Common myeloid progenitor, CD34-positive (primary cell): Measurements from ENCODE around the gene ZFP1.
"Not testable (repeated sequence)": the region's sequence is repeated elsewhere in the genome, so short reads cannot be mapped to it uniquely, and the experiment has no call there.

Source experiments
- CTCF ChIA-PET: fragments of 350-600 bp; sonication (Branson Sonifier 250); formaldehyde crosslinking; loops from one replicate; lab custom pipeline; 2021; ENCODE audit warnings: antibody characterized with exemption; lab: Charles Lee
- POLR2A ChIA-PET: fragments of 350-600 bp; sonication (Branson Sonifier 250); formaldehyde crosslinking; loops from one replicate; lab custom pipeline; 2021; ENCODE audit warnings: antibody characterized with exemption; lab: Charles Lee
- DNase-seq, 3 donors: peaks; one replicate each; pipeline versions ENCODE4 v3.0.0 to v3.0.0-alpha.2; 2013
- H3K27ac ChIP-seq, 2 experiments: 1 replicate in 1 of 2; 2 replicates in 1 of 2; pipeline ENCODE4 v1.7.0; 2013; ENCODE audit warnings: inconsistent platforms in 2 of 2, low read length in 2 of 2, mild to moderate bottlenecking in 2 of 2, low read depth in 1 of 2, moderate library complexity in 1 of 2; ENCODE audit not compliant: severe bottlenecking in 2 of 2, insufficient read depth in 1 of 2, poor library complexity in 1 of 2
- H3K27me3 ChIP-seq, 5 experiments: replicated peaks in 2 of 5; 1 replicate in 3 of 5; 2 replicates in 2 of 5; pipeline versions ENCODE4 v1.6.1 to v1.7.0; 2013; ENCODE audit warnings: low read length in 4 of 5, mild to moderate bottlenecking in 2 of 5, moderate library complexity in 2 of 5, inconsistent platforms in 1 of 5; ENCODE audit not compliant: insufficient read depth in 5 of 5, control insufficient read depth in 4 of 5
- H3K36me3 ChIP-seq, 4 experiments: 1 replicate in 2 of 4; 2 replicates in 2 of 4; pipeline versions ENCODE4 v1.6.1 to v1.7.0; 2013; ENCODE audit warnings: low read length in 3 of 4, control low read depth in 1 of 4, mild to moderate bottlenecking in 1 of 4; ENCODE audit not compliant: control insufficient read depth in 4 of 4, insufficient read depth in 4 of 4
- H3K4me1 ChIP-seq, 4 experiments: 1 replicate in 3 of 4; 2 replicates in 1 of 4; pipeline versions ENCODE4 v1.6.1 to v1.7.1; 2013; ENCODE audit warnings: low read length in 3 of 4, mild to moderate bottlenecking in 3 of 4, control low read depth in 1 of 4, inconsistent platforms in 1 of 4, moderate library complexity in 1 of 4; ENCODE audit not compliant: control insufficient read depth in 4 of 4, insufficient read depth in 4 of 4; ENCODE audit errors: control extremely low read depth in 1 of 4
- H3K4me3 ChIP-seq, 7 experiments: 1 replicate in 4 of 7; 2 replicates in 3 of 7; pipeline versions ENCODE4 v1.5.1 to v1.7.0; 2013; ENCODE audit warnings: mild to moderate bottlenecking in 7 of 7, low read length in 6 of 7, moderate library complexity in 6 of 7, inconsistent platforms in 2 of 7, low read depth in 2 of 7, control low read depth in 1 of 7; ENCODE audit not compliant: insufficient read depth in 4 of 7, control insufficient read depth in 1 of 7; ENCODE audit errors: extremely low read depth in 1 of 7
- H3K9me3 ChIP-seq, 5 experiments: 1 replicate in 4 of 5; 2 replicates in 1 of 5; pipeline versions ENCODE4 v1.6.1 to v1.7.1; 2013; ENCODE audit warnings: low read length in 4 of 5, mild to moderate bottlenecking in 2 of 5, inconsistent platforms in 1 of 5, low read depth in 1 of 5, moderate library complexity in 1 of 5; ENCODE audit not compliant: control insufficient read depth in 4 of 5, insufficient read depth in 2 of 5; ENCODE audit errors: control extremely low read depth in 1 of 5
- WGBS: methylation state at CpG from one replicate; pipeline ENCODE4 v1.1.5; 2013; ENCODE audit not compliant: insufficient coverage; 5-methylcytosine and 5-hydroxymethylcytosine counted together

ZFP1 gene

DNA sequence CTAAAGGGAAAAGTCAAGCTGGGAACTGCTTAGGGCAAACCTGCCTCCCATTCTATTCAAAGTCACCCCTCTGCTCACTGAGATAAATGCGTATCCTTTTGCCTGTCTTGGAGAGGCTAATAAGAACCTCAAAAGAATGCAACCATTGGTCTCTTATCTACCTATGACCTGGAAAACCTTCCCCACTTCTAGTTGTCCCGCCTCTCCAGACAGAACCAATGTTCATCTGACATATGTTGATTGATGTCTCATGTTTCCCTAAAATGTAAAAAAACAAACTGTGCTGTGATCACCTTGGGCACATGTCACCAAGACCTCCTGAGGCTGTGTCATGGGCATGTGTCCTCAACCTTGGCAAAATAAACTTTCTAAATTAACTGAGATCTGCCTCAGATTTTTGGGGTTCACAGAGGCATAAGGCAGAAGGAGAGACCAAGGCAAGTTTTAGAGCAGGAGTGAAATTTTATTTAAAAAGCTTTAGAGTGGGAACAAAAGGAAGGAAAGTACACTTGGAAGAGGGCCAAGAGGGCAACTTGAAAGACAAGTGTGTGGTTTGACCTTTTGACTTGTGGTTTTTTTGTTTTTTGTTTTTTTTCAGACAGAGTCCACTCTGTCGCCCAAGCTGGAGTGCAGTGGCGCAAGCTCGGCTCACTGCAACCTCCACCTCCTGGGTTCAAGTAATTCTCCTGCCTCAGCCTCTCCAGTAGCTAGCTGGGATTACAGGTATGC is 18.7 kb upstream of the ZFP1 start:
- peaks cover 0 to 14% (median 0%) of the 10 kb centered on the region in 5 experiments for H3K9me3 ChIP-seq
- H3K27ac ChIP-seq, H3K36me3 ChIP-seq, POLR2A ChIA-PET, H3K27me3 ChIP-seq: not testable (repeated sequence)
- H3K4me3 ChIP-seq: peak overlapping the region in 1 of 7 experiments; percentile 38
- CTCF ChIA-PET: interaction anchor here (1.1 to 1.9 kb wide), 4 partner anchors 17 to 267 kb away, joined by 4 to 7 read pairs (median 4); partner anchors contain the start of gene ZNRF1
- 48% methylated on average over 5 of the region's 5 CpGs for WGBS
- DNase-seq: peak in 2 of 3 donors; percentile 51 to 53
- H3K4me1 ChIP-seq: peaks cover 0 to 18% (median 12%) of the 10 kb centered on the region in 4 experiments

DNA sequence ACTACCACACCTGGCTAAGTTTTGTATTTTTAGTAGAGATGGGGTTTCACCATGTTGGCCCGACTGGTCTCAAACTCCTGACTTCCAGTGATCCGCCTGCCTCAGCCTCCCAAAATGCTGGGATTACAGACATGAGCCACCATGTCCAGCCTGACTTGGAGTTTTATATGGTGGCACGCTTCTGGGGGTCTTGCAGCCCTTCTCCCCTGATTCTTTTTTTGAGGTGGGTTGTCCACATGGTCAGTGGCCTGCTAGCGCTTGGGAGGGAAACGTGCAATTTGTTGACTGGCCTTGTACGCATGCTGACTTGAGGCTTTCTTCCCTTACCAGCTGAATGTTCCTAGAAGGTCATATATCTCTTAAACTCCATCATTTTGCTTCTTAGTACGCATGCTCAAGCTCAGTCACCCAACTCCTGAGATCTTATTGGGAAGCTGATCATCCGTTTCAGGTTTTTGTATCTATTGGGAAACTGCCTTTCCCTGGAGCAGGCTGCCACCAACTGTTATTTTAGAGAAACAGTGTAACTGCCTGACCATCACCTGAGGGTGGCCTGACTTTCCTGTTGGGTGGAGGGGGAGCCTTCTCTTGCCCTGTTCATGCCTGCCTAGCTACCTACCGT is 18.1 kb upstream of the ZFP1 start:
- WGBS: 81% methylated on average over 6 of the region's 9 CpGs
- ChIA-PET CTCF (interaction anchor here (1.7 to 1.8 kb wide), 2 partner anchors 19 to 267 kb away, joined by 4 to 7 read pairs; no protein-coding TSS in a partner anchor), POLR2A (no interaction called here)
- DNase-seq: no peak
- no peak overlapping the region for H3K4me3 ChIP-seq
- no peaks in the 10 kb centered on the region for H3K27me3 ChIP-seq
- H3K36me3 ChIP-seq: no peaks in the 10 kb centered on the region
- H3K4me1 ChIP-seq: peaks cover 0 to 18% (median 12%) of the 10 kb centered on the region in 4 experiments
- peaks cover 0 to 14% (median 0%) of the 10 kb centered on the region in 5 experiments for H3K9me3 ChIP-seq
- H3K27ac ChIP-seq: no peak overlapping the region

GRCh38 chr16:75131081-75131480 is 17.2 kb upstream of the ZFP1 start:
- Histone ChIP-seq H3K9me3 (peaks cover 0 to 14% (median 0%) of the 10 kb centered on the region in 5 experiments), H3K36me3 (no peaks in the 10 kb centered on the region), H3K27me3 (no peaks in the 10 kb centered on the region), H3K4me3 (no peak overlapping the region), H3K4me1 (peaks cover 0 to 18% (median 12%) of the 10 kb centered on the region in 4 experiments), H3K27ac (no peak overlapping the region)
- POLR2A ChIA-PET: interaction anchor here (0.6 kb wide), 1 partner anchor 13 kb away, joined by 4 read pairs; no protein-coding TSS in a partner anchor
- DNase-seq: no peak
- WGBS: 83% methylated on average over 5 of the region's 7 CpGs
- CTCF ChIA-PET: interaction anchor here (0.6 to 1.8 kb wide), 2 partner anchors 9 to 268 kb away, joined by 3 to 4 read pairs; no protein-coding TSS in a partner anchor

DNA sequence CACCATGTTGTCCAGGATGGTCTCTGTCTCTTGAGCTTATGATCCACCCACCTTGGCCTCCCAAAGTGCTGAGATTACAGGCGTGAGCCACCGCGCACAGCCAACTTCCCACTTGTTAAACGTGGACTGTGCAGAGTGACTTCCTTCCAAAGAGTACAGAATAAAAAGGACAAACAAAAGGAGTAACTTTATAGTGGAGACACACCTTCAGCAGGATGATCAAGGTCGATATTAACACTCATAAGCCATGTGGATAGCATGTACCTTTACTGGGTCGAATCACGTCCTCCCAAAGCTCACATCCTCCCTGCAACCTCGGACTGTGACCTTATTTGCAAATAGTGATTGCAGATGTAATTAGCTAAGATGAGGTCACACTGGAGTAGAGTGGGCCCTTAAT is 10.1 kb upstream of the ZFP1 start:
- Histone ChIP-seq H3K27ac (no peak overlapping the region), H3K9me3 (no peaks in the 10 kb centered on the region), H3K4me1 (peaks cover 0 to 10% (median 5%) of the 10 kb centered on the region in 4 experiments), H3K27me3 (no peaks in the 10 kb centered on the region), H3K4me3 (peak overlapping the region in 5 of 7 experiments; percentile 4 to 45 (median 26)), H3K36me3 (no peaks in the 10 kb centered on the region)
- DNase-seq: no peak
- CTCF ChIA-PET: interaction anchor here (0.8 to 1.9 kb wide), 6 partner anchors 19 to 275 kb away, joined by 3 to 10 read pairs (median 3); no protein-coding TSS in a partner anchor
- POLR2A ChIA-PET: no interaction called here
- 56% methylated on average over 7 of the region's 8 CpGs for WGBS

- no peaks in the 10 kb centered on the region for H3K9me3 ChIP-seq
- no peaks in the 10 kb centered on the region for H3K36me3 ChIP-seq
- H3K4me1 ChIP-seq: peaks cover 0 to 10% (median 5%) of the 10 kb centered on the region in 4 experiments
- CTCF ChIA-PET: interaction anchor here (0.8 to 1.9 kb wide), 6 partner anchors 20 to 275 kb away, joined by 3 to 10 read pairs (median 3); no protein-coding TSS in a partner anchor
- H3K27ac ChIP-seq: no peak overlapping the region
- POLR2A ChIA-PET: no interaction called here
- peak overlapping the region in 5 of 7 experiments; percentile 4 to 45 (median 26) for H3K4me3 ChIP-seq
- peak in 2 of 3 donors; percentile 90 to 91 for DNase-seq
- 29% methylated on average over 8 of the region's 9 CpGs for WGBS
- H3K27me3 ChIP-seq: no peaks in the 10 kb centered on the region
These were observed 9.7 kb upstream of the ZFP1 start for GRCh38 chr16:75138636-75139035.

- CTCF ChIA-PET: interaction anchor here (1.2 to 1.9 kb wide), 2 partner anchors 28 to 276 kb away, joined by 3 to 10 read pairs; no protein-coding TSS in a partner anchor
- DNase-seq: no peak
- Histone ChIP-seq H3K36me3 (no peaks in the 10 kb centered on the region), H3K27me3 (no peaks in the 10 kb centered on the region), H3K27ac (no peak overlapping the region), H3K4me3 (no peak overlapping the region), H3K9me3 (no peaks in the 10 kb centered on the region), H3K4me1 (peaks cover 0 to 10% (median 5%) of the 10 kb centered on the region in 4 experiments)
- POLR2A ChIA-PET: no interaction called here
- WGBS: 100% methylated on average over 2 of the region's 5 CpGs
These were observed 8.8 kb upstream of the ZFP1 start for GRCh38 chr16:75139498-75139897.
